BJ (cell line): ENCODE results near the gene EXD3. TPM values are rescaled to one million over a fixed set of nuclear protein-coding genes. Genes with fewer than 3 reads are reported as not detected.

Source experiments
- CTCF ChIA-PET: fragments of 350-600 bp; formaldehyde crosslinking; extraction: SDS; loops from one replicate; lab custom pipeline; 2021; ENCODE audit warnings: antibody characterized with exemption, inconsistent platforms; lab: Yijun Ruan, JAX
- POLR2A ChIA-PET: fragments of 300-600 bp; sonication (Branson Sonifier 250); formaldehyde crosslinking; extraction: SDS; loops from one replicate; lab custom pipeline; 2021; ENCODE audit warnings: antibody characterized with exemption; lab: Charles Lee
- DNase-seq: peaks from one replicate; pipeline ENCODE4 v3.0.0-alpha.2; 2011; ENCODE audit warnings: low read depth
- H3K27me3 ChIP-seq: 2 replicates; pipeline ENCODE4 v1.6.0; 2011; ENCODE audit warnings: low read length; ENCODE audit not compliant: control insufficient read depth, insufficient read depth
- H3K36me3 ChIP-seq: 2 replicates; pipeline ENCODE4 v1.5.1; 2011; ENCODE audit warnings: low read length; ENCODE audit not compliant: control insufficient read depth, insufficient read depth
- H3K4me3 ChIP-seq: 2 replicates; pipeline ENCODE4 v1.5.1; 2011; ENCODE audit warnings: low read depth, mild to moderate bottlenecking, control low read depth, low read length
- polyA plus RNA-seq: library from polyadenylated mRNA; depleted of rRNA; stranded (reverse); fragments of >200 nt; gene quantifications from 2 replicates; pipeline ENCODE4 v1.2.3, GENCODE V29; 2011
- TF ChIP-seq, protein P1 (sequence below): IDR thresholded peaks from 2 replicates; pipeline ENCODE4 v1.5.1; 2011; ENCODE audit warnings: low read depth, mild to moderate bottlenecking, control low read depth, inconsistent platforms, low read length, moderate library complexity; ENCODE audit not compliant: insufficient read depth

Gene EXD3
- polyA plus RNA-seq, 1 experiment: 5.4 TPM

DNA sequence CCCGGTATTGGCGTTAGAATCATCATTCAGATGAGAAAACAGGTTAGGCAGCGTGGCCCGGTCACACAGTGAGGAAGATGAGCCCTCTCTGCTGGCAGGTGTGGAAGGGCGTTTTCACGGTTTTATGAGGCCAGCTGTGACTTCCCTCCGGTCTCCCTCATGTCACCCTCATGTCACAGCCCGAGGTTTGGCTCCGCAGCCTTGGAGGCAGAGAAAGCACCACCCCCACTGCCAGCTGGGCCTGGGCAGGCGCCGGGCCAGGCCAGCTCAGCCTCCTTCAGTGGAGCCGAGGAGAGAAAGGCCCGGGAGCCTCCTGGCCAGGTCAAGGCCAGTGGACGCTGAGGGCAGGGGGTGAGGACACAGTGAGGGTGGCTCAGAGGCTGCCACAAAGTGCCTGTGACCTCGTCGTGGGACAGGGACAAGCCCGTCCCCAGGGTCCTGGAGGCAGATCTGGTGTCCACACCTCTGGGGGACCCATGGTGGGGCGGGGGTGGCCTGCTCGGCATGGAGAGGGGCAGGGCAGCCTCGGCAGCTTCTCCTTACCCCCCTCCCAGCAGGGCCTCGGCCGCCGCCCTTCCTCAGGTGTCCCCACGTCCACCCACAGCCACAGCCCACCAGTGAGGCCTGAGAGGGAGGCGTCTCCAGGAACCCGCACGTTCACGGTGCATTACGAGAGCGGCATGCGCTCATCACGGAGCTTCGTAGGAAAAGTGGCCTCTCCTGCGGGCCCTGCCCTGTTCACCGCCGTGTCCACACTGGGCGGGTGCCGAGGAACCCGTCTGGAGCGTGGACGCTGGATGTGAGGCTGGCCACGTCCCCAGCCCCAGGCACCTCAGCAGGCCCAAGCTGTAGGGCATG, 32.2 kb downstream of the EXD3 start:
- ChIA-PET POLR2A (no interaction called here), CTCF (no interaction called here)
- no peak for DNase-seq
- H3K4me3 ChIP-seq: no peak overlapping the region
- TF ChIP-seq, protein P1, sequence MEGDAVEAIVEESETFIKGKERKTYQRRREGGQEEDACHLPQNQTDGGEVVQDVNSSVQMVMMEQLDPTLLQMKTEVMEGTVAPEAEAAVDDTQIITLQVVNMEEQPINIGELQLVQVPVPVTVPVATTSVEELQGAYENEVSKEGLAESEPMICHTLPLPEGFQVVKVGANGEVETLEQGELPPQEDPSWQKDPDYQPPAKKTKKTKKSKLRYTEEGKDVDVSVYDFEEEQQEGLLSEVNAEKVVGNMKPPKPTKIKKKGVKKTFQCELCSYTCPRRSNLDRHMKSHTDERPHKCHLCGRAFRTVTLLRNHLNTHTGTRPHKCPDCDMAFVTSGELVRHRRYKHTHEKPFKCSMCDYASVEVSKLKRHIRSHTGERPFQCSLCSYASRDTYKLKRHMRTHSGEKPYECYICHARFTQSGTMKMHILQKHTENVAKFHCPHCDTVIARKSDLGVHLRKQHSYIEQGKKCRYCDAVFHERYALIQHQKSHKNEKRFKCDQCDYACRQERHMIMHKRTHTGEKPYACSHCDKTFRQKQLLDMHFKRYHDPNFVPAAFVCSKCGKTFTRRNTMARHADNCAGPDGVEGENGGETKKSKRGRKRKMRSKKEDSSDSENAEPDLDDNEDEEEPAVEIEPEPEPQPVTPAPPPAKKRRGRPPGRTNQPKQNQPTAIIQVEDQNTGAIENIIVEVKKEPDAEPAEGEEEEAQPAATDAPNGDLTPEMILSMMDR: no peak
- peaks cover 1% of the 10 kb centered on the region for H3K36me3 ChIP-seq
- H3K27me3 ChIP-seq: no peaks in the 10 kb centered on the region

GRCh38 chr9:137389428-137389746, 33.6 kb downstream of the EXD3 start:
- H3K27me3 ChIP-seq: no peaks in the 10 kb centered on the region
- POLR2A ChIA-PET: no interaction called here
- CTCF ChIA-PET: interaction anchor here (0.8 kb wide), 1 partner anchor 89 kb away, joined by 3 read pairs; no protein-coding TSS in a partner anchor
- no peak for DNase-seq
- H3K36me3 ChIP-seq: peaks cover 1% of the 10 kb centered on the region; the same call in 1 of the 2 replicates
- H3K4me3 ChIP-seq: no peak overlapping the region
- TF ChIP-seq, protein P1: no peak

DNA sequence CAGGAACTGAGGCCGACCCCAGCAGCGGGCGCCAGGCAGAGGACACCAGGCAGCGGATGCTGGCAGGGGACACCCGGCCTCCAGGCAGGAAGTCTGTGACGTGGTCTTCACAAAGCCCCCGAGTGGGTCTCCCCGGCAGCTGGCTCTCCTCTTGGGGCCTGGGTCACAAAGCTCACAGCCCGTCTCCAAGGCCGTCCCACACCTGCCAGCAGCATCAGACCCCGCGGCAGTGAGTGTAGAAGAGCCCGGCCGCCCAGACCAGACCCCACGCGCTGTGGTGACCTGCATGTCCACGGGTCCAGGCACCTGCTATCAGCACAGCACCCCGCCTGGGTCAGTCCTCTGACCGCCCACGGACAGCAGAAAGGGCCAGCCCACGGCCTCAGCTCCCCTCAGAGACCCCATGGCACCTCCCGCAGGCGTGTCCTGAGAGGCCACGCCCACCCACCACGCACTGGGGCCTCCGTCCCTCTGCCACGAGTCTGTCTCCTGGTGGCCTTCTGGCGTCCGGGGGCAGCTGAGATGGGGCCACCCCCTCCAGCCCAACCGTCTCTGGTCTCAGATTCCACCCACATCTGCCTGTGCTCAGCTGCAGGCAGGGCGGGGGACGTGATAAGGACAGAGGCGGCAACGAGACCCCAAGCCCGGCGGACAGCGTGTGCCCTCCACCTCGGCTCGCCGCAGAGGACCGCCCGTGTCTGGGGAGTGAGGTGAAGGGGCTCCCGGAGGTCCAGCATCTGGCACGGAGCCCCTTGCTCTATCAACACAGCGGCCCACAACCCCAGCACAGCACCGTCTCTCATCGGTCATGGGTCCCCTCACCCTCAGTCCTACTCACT, 34.2 kb downstream of the EXD3 start:
- POLR2A ChIA-PET: no interaction called here
- H3K27me3 ChIP-seq: no peaks in the 10 kb centered on the region
- CTCF ChIA-PET: interaction anchor here (0.8 kb wide), 1 partner anchor 89 kb away, joined by 3 read pairs; no protein-coding TSS in a partner anchor
- no peak overlapping the region for H3K4me3 ChIP-seq
- H3K36me3 ChIP-seq: peaks cover 1% of the 10 kb centered on the region; the same call in 1 of the 2 replicates
- DNase-seq: no peak
- TF ChIP-seq, protein P1: no peak

GRCh38 chr9:137387891-137388560, 34.9 kb downstream of the EXD3 start:
- CTCF ChIA-PET: interaction anchor here (0.6 kb wide), 1 partner anchor 234 kb away, joined by 3 read pairs; no protein-coding TSS in a partner anchor
- TF ChIP-seq, protein P1: no peak

More at GRCh38 chr9:137387891-137388560, 34.9 kb downstream of the EXD3 start:
- no peak for DNase-seq
- no peak overlapping the region for H3K4me3 ChIP-seq
- peaks cover 1% of the 10 kb centered on the region; the same call in 1 of the 2 replicates for H3K36me3 ChIP-seq
- H3K27me3 ChIP-seq: no peaks in the 10 kb centered on the region
- POLR2A ChIA-PET: no interaction called here
